CD14-positive monocyte (primary cell): ENCODE data around the gene STAMBPL1. TPM values are rescaled to one million over a fixed set of nuclear protein-coding genes. Genes with fewer than 3 reads are reported as not detected.

ENCODE experiments used
- DNase-seq, 3 donors: peaks; one replicate each; pipeline ENCODE4 v3.0.0-alpha.2; 2011 to 2022
- H2AFZ ChIP-seq: 2 replicates; pipeline ENCODE4 v1.6.0; 2012; ENCODE audit warnings: mild to moderate bottlenecking, low read depth, low read length, inconsistent platforms; ENCODE audit not compliant: insufficient read depth, poor library complexity, severe bottlenecking
- H3K27ac ChIP-seq, 2 donors: 1 replicate in 1 of 2; 2 replicates in 1 of 2; pipeline ENCODE4 v1.5.1; 2012 to 2013; ENCODE audit warnings: low read length in 2 of 2, control low read depth in 1 of 2, inconsistent platforms in 1 of 2, low read depth in 1 of 2, mild to moderate bottlenecking in 1 of 2
- H3K27me3 ChIP-seq, 2 donors: one replicate each; pipeline versions ENCODE4 v1.6.0 to v1.6.1; 2011 to 2013; ENCODE audit warnings: low read length in 2 of 2; ENCODE audit not compliant: control insufficient read depth in 2 of 2, insufficient read depth in 2 of 2
- H3K36me3 ChIP-seq, 2 donors: replicated peaks in 1 of 2; 1 replicate in 1 of 2; 2 replicates in 1 of 2; pipeline versions ENCODE4 v1.5.1 to v1.6.1; 2012 to 2013; ENCODE audit warnings: low read length in 2 of 2, control low read depth in 1 of 2, inconsistent platforms in 1 of 2, mild to moderate bottlenecking in 1 of 2; ENCODE audit not compliant: insufficient read depth in 2 of 2, control insufficient read depth in 1 of 2
- H3K4me1 ChIP-seq, 2 donors: 1 replicate in 1 of 2; 2 replicates in 1 of 2; pipeline versions ENCODE4 v1.5.1 to v1.6.1; 2012 to 2013; ENCODE audit warnings: low read length in 2 of 2, control low read depth in 1 of 2, inconsistent platforms in 1 of 2, mild to moderate bottlenecking in 1 of 2, moderate library complexity in 1 of 2; ENCODE audit not compliant: insufficient read depth in 2 of 2, control insufficient read depth in 1 of 2
- H3K4me2 ChIP-seq: replicated peaks from 2 replicates; pipeline ENCODE3; 2012; ENCODE audit warnings: low read length, moderate library complexity, mild to moderate bottlenecking; ENCODE audit not compliant: poor library complexity, severe bottlenecking; ENCODE audit errors: extremely low read depth
- H3K4me3 ChIP-seq, 3 experiments: fragments of 200-600 bp in 1 of 3; sonication (generic) in 1 of 3; replicated peaks in 1 of 3; 1 replicate in 2 of 3; 2 replicates in 1 of 3; pipeline ENCODE4 v1.5.1; 2011 to 2013; ENCODE audit warnings: low read length in 3 of 3, mild to moderate bottlenecking in 3 of 3, control low read depth in 2 of 3, low read depth in 2 of 3, inconsistent platforms in 1 of 3, moderate library complexity in 1 of 3
- H3K79me2 ChIP-seq: 2 replicates; pipeline ENCODE4 v1.6.0; 2012; ENCODE audit warnings: mild to moderate bottlenecking, control low read depth, inconsistent platforms, low read length, moderate library complexity; ENCODE audit not compliant: insufficient read depth
- H3K9ac ChIP-seq: 2 replicates; pipeline ENCODE4 v1.6.0; 2017; ENCODE audit warnings: low read length, mild to moderate bottlenecking; ENCODE audit not compliant: insufficient read depth, poor library complexity, severe bottlenecking
- H3K9me3 ChIP-seq, 2 donors: replicated peaks in 1 of 2; 1 replicate in 1 of 2; 2 replicates in 1 of 2; pipeline versions ENCODE4 v1.5.1 to v1.6.1; 2012 to 2013; ENCODE audit warnings: low read length in 2 of 2, control low read depth in 1 of 2; ENCODE audit not compliant: control insufficient read depth in 1 of 2, insufficient read depth in 1 of 2
- H4K20me1 ChIP-seq: 2 replicates; pipeline ENCODE4 v1.6.0; 2012; ENCODE audit warnings: mild to moderate bottlenecking, low read length, control low read depth, moderate library complexity; ENCODE audit not compliant: insufficient read depth
- H3K27ac Mint-ChIP-seq, 7 donors: one replicate each; pipeline ENCODE4 v1.8.0; 2020; ENCODE audit warnings: mild to moderate bottlenecking in 7 of 7, mixed read lengths in 7 of 7, moderate library complexity in 6 of 7, inconsistent platforms in 2 of 7
- H3K27me3 Mint-ChIP-seq, 3 donors: one replicate each; pipeline ENCODE4 v1.8.0; 2021 to 2022; ENCODE audit warnings: low read depth in 3 of 3, mild to moderate bottlenecking in 3 of 3, mixed read lengths in 3 of 3, moderate library complexity in 3 of 3, inconsistent platforms in 1 of 3
- H3K36me3 Mint-ChIP-seq, 2 donors: one replicate each; pipeline ENCODE4 v1.8.0; 2020; ENCODE audit warnings: mixed read lengths in 2 of 2, inconsistent platforms in 1 of 2, mild to moderate bottlenecking in 1 of 2
- H3K4me1 Mint-ChIP-seq: one replicate; pipeline ENCODE4 v1.8.0; 2020; ENCODE audit warnings: mild to moderate bottlenecking, mixed read lengths
- H3K4me3 Mint-ChIP-seq, 2 donors: one replicate each; pipeline ENCODE4 v1.8.0; 2020; ENCODE audit warnings: mild to moderate bottlenecking in 2 of 2, mixed read lengths in 2 of 2, moderate library complexity in 1 of 2
- H3K9me3 Mint-ChIP-seq, 7 donors: one replicate each; pipeline ENCODE4 v1.8.0; 2020 to 2022; ENCODE audit warnings: mixed read lengths in 7 of 7, mild to moderate bottlenecking in 6 of 7, moderate library complexity in 6 of 7, inconsistent platforms in 2 of 7
- CTCF ChIP-seq: fragments of 200-600 bp; IDR thresholded peaks from one replicate; pipeline ENCODE4 v1.8.0; 2022; ENCODE audit warnings: antibody characterized with exemption, mild to moderate bottlenecking
- WGBS: methylation state at CpG from one replicate; pipeline ENCODE4 v1.1.5; 2013; ENCODE audit warnings: missing lambda C conversion rate; ENCODE audit not compliant: insufficient coverage; 5-methylcytosine and 5-hydroxymethylcytosine counted together
- intact Hi-C, 2 donors: fragments of 100-400 bp; cut with micrococcal nuclease; formaldehyde crosslinking; loops; one replicate each; pipeline versions ENCODE4 v1.15.0 to v1.15.1; 2023
- polyA plus RNA-seq, 3 donors: library from polyadenylated mRNA; depleted of rRNA in 1 of 3; unstranded in 2 of 3; stranded (reverse) in 1 of 3; fragments of 300-500 nt in 2 of 3; fragments of >200 nt in 1 of 3; fragmentation: Illumina TruSeq in 2 of 3; gene quantifications; 1 replicate in 2 of 3; 2 replicates in 1 of 3; pipeline ENCODE4 v1.2.3, GENCODE V29; 2012 to 2021

Gene STAMBPL1
- polyA plus RNA-seq, 3 donors: 0.07 to 1.5 (median 0.10) TPM

GRCh38 chr10:88913788-88914187, 33.7 kb downstream of the STAMBPL1 start:
- no peaks in the 10 kb centered on the region for H3K4me1 ChIP-seq
- H3K27ac ChIP-seq: no peak overlapping the region
- DNase-seq: no peak
- TF ChIP-seq CTCF: no peak
- no peak overlapping the region for H3K9ac ChIP-seq
- Mint-ChIP-seq H3K4me1 (peaks cover 9% of the 10 kb centered on the region), H3K9me3 (no peaks in the 10 kb centered on the region), H3K36me3 (peaks cover 13 to 18% of the 10 kb centered on the region in 2 donors), H3K4me3 (no peak overlapping the region), H3K27me3 (peaks cover 0 to 1% (median 0%) of the 10 kb centered on the region in 3 donors), H3K27ac (no peak overlapping the region)
- H2AFZ ChIP-seq: no peak overlapping the region
- H3K36me3 ChIP-seq: peaks cover 0 to 2% of the 10 kb centered on the region in 2 donors
- H3K27me3 ChIP-seq: no peaks in the 10 kb centered on the region
- no peaks in the 10 kb centered on the region for H3K9me3 ChIP-seq
- intact Hi-C loops: no loop called here
- H4K20me1 ChIP-seq: no peaks in the 10 kb centered on the region
- WGBS: 100% methylated on average over 1 of the region's 5 CpGs
- no peak overlapping the region for H3K4me3 ChIP-seq
- H3K79me2 ChIP-seq: no peaks in the 10 kb centered on the region
- H3K4me2 ChIP-seq: no peak overlapping the region

GRCh38 chr10:88915781-88916180, 35.7 kb downstream of the STAMBPL1 start:
- Histone ChIP-seq H3K4me3 (no peak overlapping the region), H3K4me1 (no peaks in the 10 kb centered on the region), H3K27me3 (no peaks in the 10 kb centered on the region), H4K20me1 (no peaks in the 10 kb centered on the region), H3K27ac (no peak overlapping the region), H3K9me3 (no peaks in the 10 kb centered on the region), H3K4me2 (no peak overlapping the region), H2AFZ (no peak overlapping the region), H3K79me2 (no peaks in the 10 kb centered on the region), H3K36me3 (no peaks in the 10 kb centered on the region), H3K9ac (no peak overlapping the region)
- intact Hi-C loops: no loop called here
- no peak for DNase-seq
- H3K27ac Mint-ChIP-seq: peak overlapping the region in 1 of 7 donors; percentile 6
- no CpG with 5 or more reads among the region's 2 CpGs for WGBS
- peaks cover 9% of the 10 kb centered on the region for H3K4me1 Mint-ChIP-seq
- peaks cover 10 to 17% of the 10 kb centered on the region in 2 donors for H3K36me3 Mint-ChIP-seq
- no peak overlapping the region for H3K4me3 Mint-ChIP-seq
- peaks cover 0 to 1% (median 0%) of the 10 kb centered on the region in 3 donors for H3K27me3 Mint-ChIP-seq
- H3K9me3 Mint-ChIP-seq: no peaks in the 10 kb centered on the region
- no peak for TF ChIP-seq CTCF
